ENCODE measurements around the gene SMOC2. TPM values are rescaled to one million over a fixed set of nuclear protein-coding genes. Genes with fewer than 3 reads are reported as not detected.
A peak's percentile ranks its signal among the peaks of the same experiment; 100 is the strongest.

SMOC2 gene
- total and polyA plus RNA-seq, 4 donors, result 1.3 to 6.4 (median 4.6) TPM

GRCh38 chr6:168581706-168582105, 140.7 kb downstream of the SMOC2 start:
- 85 to 87% methylated on average over 9 of the region's 9 CpGs for WGBS, 2 donors
- H3K27ac ChIP-seq (ENCODE audit: low read depth in 1 of 2, low read length in 1 of 2), result no peak overlapping the region
- peaks cover 0 to 5% (median 0%) of the 10 kb centered on the region in 3 donors for H3K27me3 ChIP-seq (ENCODE audit: control insufficient read depth in 3 of 3, insufficient read depth in 3 of 3, low read length in 2 of 3)
- H3K9ac ChIP-seq (ENCODE audit: insufficient read depth in 1 of 2, low read length in 2 of 2), result no peak overlapping the region
- H3K4me3 ChIP-seq, result no peak overlapping the region
- ATAC-seq (ENCODE audit: insufficient read depth, low FRiP score), result no peak
- DNase-seq, result no peak
- no peak for TF ChIP-seq CTCF (IDR thresholded peaks at IDR 0.05; ENCODE audit: control extremely low read depth, extremely low read depth)
- H3K4me1 ChIP-seq (ENCODE audit: control insufficient read depth in 5 of 5, insufficient read depth in 5 of 5, low read length in 5 of 5), result peaks cover 0 to 16% (median 0%) of the 10 kb centered on the region in 5 donors
- no peaks in the 10 kb centered on the region for H3K36me3 ChIP-seq (ENCODE audit: control insufficient read depth in 4 of 4, insufficient read depth in 4 of 4, low read length in 4 of 4)
- H3K9me3 ChIP-seq (ENCODE audit: control insufficient read depth in 4 of 4, insufficient read depth in 3 of 4, low read length in 3 of 4), result no peaks in the 10 kb centered on the region

GRCh38 chr6:168582571-168582981, 141.6 kb downstream of the SMOC2 start:
- 88 to 90% methylated on average over 21 of the region's 21 CpGs for WGBS, 2 donors
- H3K9me3 ChIP-seq (ENCODE audit: control insufficient read depth in 4 of 4, insufficient read depth in 3 of 4, low read length in 3 of 4), result no peaks in the 10 kb centered on the region
- no peak for DNase-seq
- H3K9ac ChIP-seq (ENCODE audit: insufficient read depth in 1 of 2, low read length in 2 of 2), result no peak overlapping the region
- peaks cover 0 to 9% (median 6%) of the 10 kb centered on the region in 3 donors for H3K27me3 ChIP-seq (ENCODE audit: control insufficient read depth in 3 of 3, insufficient read depth in 3 of 3, low read length in 2 of 3)
- H3K36me3 ChIP-seq (ENCODE audit: control insufficient read depth in 4 of 4, insufficient read depth in 4 of 4, low read length in 4 of 4), result no peaks in the 10 kb centered on the region
- H3K27ac ChIP-seq (ENCODE audit: low read depth in 1 of 2, low read length in 1 of 2), result no peak overlapping the region
- TF ChIP-seq CTCF (IDR thresholded peaks at IDR 0.05; ENCODE audit: control extremely low read depth, extremely low read depth), result no peak
- H3K4me3 ChIP-seq, result no peak overlapping the region
- peaks cover 0 to 16% (median 0%) of the 10 kb centered on the region in 5 donors for H3K4me1 ChIP-seq (ENCODE audit: control insufficient read depth in 5 of 5, insufficient read depth in 5 of 5, low read length in 5 of 5)
- ATAC-seq (ENCODE audit: insufficient read depth, low FRiP score), result no peak

- DNase-seq (no peak), ATAC-seq (ENCODE audit: insufficient read depth, low FRiP score) (no peak)
- no peak for TF ChIP-seq CTCF (IDR thresholded peaks at IDR 0.05; ENCODE audit: control extremely low read depth, extremely low read depth)
- Histone ChIP-seq H3K4me3 (no peak overlapping the region), H3K27ac (ENCODE audit: low read depth in 1 of 2, low read length in 1 of 2) (no peak overlapping the region), H3K36me3 (ENCODE audit: control insufficient read depth in 4 of 4, insufficient read depth in 4 of 4, low read length in 4 of 4) (no peaks in the 10 kb centered on the region), H3K27me3 (ENCODE audit: control insufficient read depth in 3 of 3, insufficient read depth in 3 of 3, low read length in 2 of 3) (peaks cover 0 to 9% (median 8%) of the 10 kb centered on the region in 3 donors), H3K9me3 (ENCODE audit: control insufficient read depth in 4 of 4, insufficient read depth in 3 of 4, low read length in 3 of 4) (no peaks in the 10 kb centered on the region), H3K4me1 (ENCODE audit: control insufficient read depth in 5 of 5, insufficient read depth in 5 of 5, low read length in 5 of 5) (peaks cover 0 to 16% (median 0%) of the 10 kb centered on the region in 5 donors), H3K9ac (ENCODE audit: insufficient read depth in 1 of 2, low read length in 2 of 2) (no peak overlapping the region)
- 82% methylated on average over 6 of the region's 6 CpGs for WGBS, 2 donors
Observed at GRCh38 chr6:168583126-168583525, 142.1 kb downstream of the SMOC2 start.

GRCh38 chr6:168583821-168584220, 142.8 kb downstream of the SMOC2 start:
- ATAC-seq (ENCODE audit: insufficient read depth, low FRiP score) (peak; percentile 35), DNase-seq (peak; percentile 51 to 56 (median 52))
- Histone ChIP-seq H3K4me1 (ENCODE audit: control insufficient read depth in 5 of 5, insufficient read depth in 5 of 5, low read length in 5 of 5) (peaks cover 0 to 16% (median 0%) of the 10 kb centered on the region in 5 donors), H3K9me3 (ENCODE audit: control insufficient read depth in 4 of 4, insufficient read depth in 3 of 4, low read length in 3 of 4) (no peaks in the 10 kb centered on the region), H3K4me3 (no peak overlapping the region), H3K9ac (ENCODE audit: insufficient read depth in 1 of 2, low read length in 2 of 2) (no peak overlapping the region), H3K36me3 (ENCODE audit: control insufficient read depth in 4 of 4, insufficient read depth in 4 of 4, low read length in 4 of 4) (no peaks in the 10 kb centered on the region), H3K27me3 (ENCODE audit: control insufficient read depth in 3 of 3, insufficient read depth in 3 of 3, low read length in 2 of 3) (peaks cover 0 to 9% (median 8%) of the 10 kb centered on the region in 3 donors), H3K27ac (ENCODE audit: low read depth in 1 of 2, low read length in 1 of 2) (no peak overlapping the region)
- TF ChIP-seq CTCF (IDR thresholded peaks at IDR 0.05; ENCODE audit: control extremely low read depth, extremely low read depth), result no peak
- WGBS, 2 donors, result 68 to 80% methylated on average over 9 of the region's 9 CpGs

Data from lung (tissue), 12 donors.